ENCODE measurements around the gene PTPRT.

DNA sequence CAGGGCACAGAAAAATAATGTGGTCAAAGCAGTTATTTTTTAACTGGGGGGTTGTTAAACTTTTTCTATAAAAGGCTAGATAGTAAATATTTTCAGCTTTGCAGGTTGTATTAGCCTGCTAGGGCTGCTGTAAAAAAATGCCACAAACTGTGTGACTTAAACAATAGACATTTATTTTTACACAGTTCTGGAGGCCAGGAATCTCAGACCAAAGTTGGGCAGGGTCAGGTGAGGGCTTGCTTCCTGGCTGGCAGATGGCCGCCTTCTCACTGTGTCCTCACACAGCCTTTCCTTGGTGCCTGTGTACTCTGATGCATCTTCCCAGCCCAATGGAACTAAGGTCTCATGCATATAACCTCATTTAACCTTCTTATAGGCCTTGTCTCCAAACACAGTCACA lies 294.7 kb downstream of the PTPRT start:
- TF ChIP-seq, protein P1, sequence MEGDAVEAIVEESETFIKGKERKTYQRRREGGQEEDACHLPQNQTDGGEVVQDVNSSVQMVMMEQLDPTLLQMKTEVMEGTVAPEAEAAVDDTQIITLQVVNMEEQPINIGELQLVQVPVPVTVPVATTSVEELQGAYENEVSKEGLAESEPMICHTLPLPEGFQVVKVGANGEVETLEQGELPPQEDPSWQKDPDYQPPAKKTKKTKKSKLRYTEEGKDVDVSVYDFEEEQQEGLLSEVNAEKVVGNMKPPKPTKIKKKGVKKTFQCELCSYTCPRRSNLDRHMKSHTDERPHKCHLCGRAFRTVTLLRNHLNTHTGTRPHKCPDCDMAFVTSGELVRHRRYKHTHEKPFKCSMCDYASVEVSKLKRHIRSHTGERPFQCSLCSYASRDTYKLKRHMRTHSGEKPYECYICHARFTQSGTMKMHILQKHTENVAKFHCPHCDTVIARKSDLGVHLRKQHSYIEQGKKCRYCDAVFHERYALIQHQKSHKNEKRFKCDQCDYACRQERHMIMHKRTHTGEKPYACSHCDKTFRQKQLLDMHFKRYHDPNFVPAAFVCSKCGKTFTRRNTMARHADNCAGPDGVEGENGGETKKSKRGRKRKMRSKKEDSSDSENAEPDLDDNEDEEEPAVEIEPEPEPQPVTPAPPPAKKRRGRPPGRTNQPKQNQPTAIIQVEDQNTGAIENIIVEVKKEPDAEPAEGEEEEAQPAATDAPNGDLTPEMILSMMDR (IDR thresholded peaks at IDR 0.05), result no peak
- no peak for TF ChIP-seq ZFX (IDR thresholded peaks at IDR 0.05; ENCODE audit: borderline replicate concordance)

Measured in 22Rv1 (cell line).